Upper lobe of right lung (tissue), 1 donor: ENCODE measurements around the gene TANC1. TPM values are rescaled to one million over a fixed set of nuclear protein-coding genes. Genes with fewer than 3 reads are reported as not detected.

Experiments used
- ATAC-seq: fragments of 200-7000 bp; cut with Tn5 transposase; one replicate; pipeline ENCODE4 v1.9.1; 2020; ENCODE audit warnings: mild to moderate bottlenecking, moderate library complexity
- DNase-seq: peaks from one replicate; pipeline ENCODE4 v3.0.0-alpha.2; 2020
- H3K27ac ChIP-seq: fragments of 200-600 bp; one replicate; pipeline ENCODE4 v1.8.0; 2022
- H3K27me3 ChIP-seq: fragments of 200-600 bp; one replicate; pipeline ENCODE4 v1.8.0; 2022; ENCODE audit warnings: mild to moderate bottlenecking
- H3K36me3 ChIP-seq: fragments of 200-600 bp; one replicate; pipeline ENCODE4 v1.8.0; 2022
- H3K4me1 ChIP-seq: fragments of 200-600 bp; one replicate; pipeline ENCODE4 v1.8.0; 2022
- H3K4me3 ChIP-seq: fragments of 200-600 bp; one replicate; pipeline ENCODE4 v1.8.0; 2022; ENCODE audit warnings: mild to moderate bottlenecking
- H3K9me3 ChIP-seq: fragments of 200-600 bp; one replicate; pipeline ENCODE4 v1.8.0; 2022
- intact Hi-C: fragments of 100-400 bp; cut with DNase I; formaldehyde crosslinking; loops from one replicate; pipeline ENCODE4 v1.11.0; 2022
- total RNA-seq: library from RNA; stranded (reverse); fragmentation: NEBNext Ultra II Directional; extraction: Animal tissue kit (Norgen Biotek cat#: 25700); gene quantifications from one replicate; pipeline ENCODE4 v1.2.1, GENCODE V29; 2021
- TF ChIP-seq, protein P1 (sequence below): fragments of 200-600 bp; IDR thresholded peaks from one replicate; pipeline ENCODE4 v1.8.0; 2022; ENCODE audit warnings: antibody characterized with exemption
- donor health status: DM: no; HTN: yes; CAD: no; lungs with severe emphysema.

The TANC1 gene
- total RNA-seq, 1 donor from 2014 or later = 60.4 TPM

DNA sequence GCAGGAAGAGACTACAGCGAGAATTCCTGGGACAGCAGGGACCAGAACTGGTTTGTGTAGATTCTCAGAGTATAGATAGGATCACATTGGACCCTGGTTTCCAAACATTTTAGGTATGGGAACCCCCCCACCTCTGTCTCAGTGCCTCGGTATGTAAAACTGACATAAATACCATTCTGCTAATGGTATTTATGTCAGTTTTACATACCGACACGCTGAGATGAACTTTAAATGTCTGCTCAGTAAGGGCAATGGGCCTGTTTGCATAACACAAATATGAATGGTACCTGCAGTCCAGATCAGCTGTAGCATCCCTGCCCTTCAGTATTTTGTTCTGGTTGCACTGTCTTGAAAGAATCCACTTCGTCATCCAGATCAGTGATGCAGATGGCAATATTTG lies 244.9 kb downstream of the TANC1 start:
- no peaks in the 10 kb centered on the region for H3K27me3 ChIP-seq
- TF ChIP-seq, protein P1, sequence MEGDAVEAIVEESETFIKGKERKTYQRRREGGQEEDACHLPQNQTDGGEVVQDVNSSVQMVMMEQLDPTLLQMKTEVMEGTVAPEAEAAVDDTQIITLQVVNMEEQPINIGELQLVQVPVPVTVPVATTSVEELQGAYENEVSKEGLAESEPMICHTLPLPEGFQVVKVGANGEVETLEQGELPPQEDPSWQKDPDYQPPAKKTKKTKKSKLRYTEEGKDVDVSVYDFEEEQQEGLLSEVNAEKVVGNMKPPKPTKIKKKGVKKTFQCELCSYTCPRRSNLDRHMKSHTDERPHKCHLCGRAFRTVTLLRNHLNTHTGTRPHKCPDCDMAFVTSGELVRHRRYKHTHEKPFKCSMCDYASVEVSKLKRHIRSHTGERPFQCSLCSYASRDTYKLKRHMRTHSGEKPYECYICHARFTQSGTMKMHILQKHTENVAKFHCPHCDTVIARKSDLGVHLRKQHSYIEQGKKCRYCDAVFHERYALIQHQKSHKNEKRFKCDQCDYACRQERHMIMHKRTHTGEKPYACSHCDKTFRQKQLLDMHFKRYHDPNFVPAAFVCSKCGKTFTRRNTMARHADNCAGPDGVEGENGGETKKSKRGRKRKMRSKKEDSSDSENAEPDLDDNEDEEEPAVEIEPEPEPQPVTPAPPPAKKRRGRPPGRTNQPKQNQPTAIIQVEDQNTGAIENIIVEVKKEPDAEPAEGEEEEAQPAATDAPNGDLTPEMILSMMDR = no peak
- DNase-seq (no peak), ATAC-seq (no peak)
- H3K4me3 ChIP-seq = no peak overlapping the region
- intact Hi-C loops = no loop called here
- peaks cover 42% of the 10 kb centered on the region for H3K36me3 ChIP-seq
- H3K27ac ChIP-seq = no peak overlapping the region
- peaks cover 8% of the 10 kb centered on the region for H3K4me1 ChIP-seq
- no peaks in the 10 kb centered on the region for H3K9me3 ChIP-seq

DNA sequence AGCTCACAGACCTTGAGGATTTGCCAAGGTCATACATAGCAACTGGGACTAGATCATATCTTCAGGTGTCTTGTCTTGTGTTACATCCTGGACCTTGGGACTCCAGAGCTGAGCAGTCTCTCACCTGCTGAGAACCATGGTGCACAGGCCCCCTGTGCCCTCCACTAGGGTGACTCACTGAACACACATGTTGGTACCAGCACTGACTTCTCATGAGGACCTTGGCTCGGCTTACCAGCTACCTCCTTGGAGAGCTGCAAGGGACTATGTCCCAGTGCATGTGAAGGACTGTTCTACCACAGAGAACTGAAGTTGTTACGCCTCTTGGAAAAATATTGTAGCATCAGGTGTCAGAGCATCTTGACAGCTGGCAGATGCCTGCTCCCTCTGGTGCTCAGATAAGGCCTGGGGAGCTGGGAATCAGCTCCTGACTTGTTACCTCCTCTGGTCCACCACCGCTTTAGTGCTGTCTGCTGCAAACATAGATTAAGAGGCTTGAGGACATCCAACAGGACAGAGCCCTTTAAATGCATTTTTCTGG lies 246.0 kb downstream of the TANC1 start:
- H3K36me3 ChIP-seq = peaks cover 44% of the 10 kb centered on the region
- TF ChIP-seq, protein P1 = no peak
- H3K27me3 ChIP-seq = no peaks in the 10 kb centered on the region
- H3K9me3 ChIP-seq = no peaks in the 10 kb centered on the region
- DNase-seq = no peak
- no peak overlapping the region for H3K27ac ChIP-seq
- ATAC-seq = no peak
- intact Hi-C loops = no loop called here
- H3K4me3 ChIP-seq = no peak overlapping the region
- peaks cover 8% of the 10 kb centered on the region for H3K4me1 ChIP-seq

DNA sequence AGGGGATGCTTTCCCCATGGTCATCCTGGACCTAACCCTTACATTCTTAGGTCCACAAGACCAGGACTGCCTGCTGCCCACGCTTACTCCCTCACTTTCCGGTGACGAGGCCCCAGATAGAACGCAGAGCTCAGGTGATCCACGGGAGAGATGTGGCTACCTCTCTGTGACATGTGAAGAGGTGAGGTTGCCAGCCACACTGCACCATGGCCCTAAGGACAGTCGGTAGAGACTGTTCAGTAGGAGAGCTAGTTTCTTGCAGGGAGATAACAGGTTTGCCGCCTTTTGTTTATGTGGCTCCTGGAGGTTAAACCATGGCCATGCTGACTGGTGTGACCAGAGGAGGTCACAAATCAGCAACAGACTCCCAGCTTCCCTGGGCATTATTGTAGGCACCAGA lies 246.7 kb downstream of the TANC1 start:
- ATAC-seq (no peak), DNase-seq (no peak)
- no peak overlapping the region for H3K4me3 ChIP-seq
- peaks cover 7% of the 10 kb centered on the region for H3K4me1 ChIP-seq
- H3K27me3 ChIP-seq = no peaks in the 10 kb centered on the region
- H3K9me3 ChIP-seq = no peaks in the 10 kb centered on the region
- H3K36me3 ChIP-seq = peaks cover 49% of the 10 kb centered on the region
- TF ChIP-seq, protein P1 = no peak
- intact Hi-C loops = no loop called here
- H3K27ac ChIP-seq = no peak overlapping the region

DNA sequence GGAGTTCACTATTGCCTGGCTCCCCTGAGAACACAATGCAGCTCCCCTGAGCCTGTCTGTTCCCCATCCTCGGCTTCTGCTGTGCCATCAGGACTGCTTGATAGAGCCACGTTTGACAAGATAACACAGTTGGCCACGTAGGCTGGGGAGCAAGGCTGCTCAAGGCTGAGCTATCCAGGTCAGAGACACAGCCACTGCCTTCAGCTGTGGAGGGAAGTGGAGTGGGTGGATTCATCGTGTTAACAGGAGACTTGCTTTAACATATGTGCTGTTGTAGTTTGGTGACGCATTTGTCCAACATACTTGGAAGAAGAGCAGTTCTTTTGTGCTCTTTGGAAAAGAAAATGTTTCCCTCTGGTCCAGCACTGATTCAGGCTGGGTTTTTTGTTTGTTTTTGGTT lies 249.2 kb downstream of the TANC1 start:
- no peak for DNase-seq
- no peaks in the 10 kb centered on the region for H3K27me3 ChIP-seq
- TF ChIP-seq, protein P1 = no peak
- H3K4me3 ChIP-seq = no peak overlapping the region
- peaks cover 67% of the 10 kb centered on the region for H3K36me3 ChIP-seq
- no peak overlapping the region for H3K27ac ChIP-seq
- no peaks in the 10 kb centered on the region for H3K4me1 ChIP-seq
- intact Hi-C loops = no loop called here
- ATAC-seq = no peak
- no peaks in the 10 kb centered on the region for H3K9me3 ChIP-seq

DNA sequence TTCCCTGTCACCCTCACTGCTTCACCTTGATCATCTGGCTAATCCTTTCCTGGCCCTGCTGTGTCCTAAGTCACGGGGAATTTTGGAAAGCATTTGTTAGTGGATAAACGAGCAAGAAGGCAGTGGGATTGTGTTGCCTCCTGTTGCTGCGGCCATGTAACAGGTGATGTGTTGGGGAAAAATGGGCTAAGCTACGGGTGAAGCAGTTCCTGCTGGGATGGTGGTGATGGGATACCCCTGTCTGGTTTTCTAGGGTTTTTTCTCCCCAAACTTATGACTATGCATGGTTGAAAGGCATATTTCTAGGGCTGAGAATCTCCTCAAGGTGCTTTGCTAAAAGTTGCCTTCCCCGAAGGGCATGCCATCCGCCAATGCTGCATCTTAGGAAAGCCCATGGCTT lies 249.9 kb downstream of the TANC1 start:
- no peak for DNase-seq
- no peaks in the 10 kb centered on the region for H3K27me3 ChIP-seq
- H3K27ac ChIP-seq = no peak overlapping the region
- TF ChIP-seq, protein P1 = no peak
- H3K9me3 ChIP-seq = no peaks in the 10 kb centered on the region
- no peak for ATAC-seq
- intact Hi-C loops = no loop called here
- H3K4me1 ChIP-seq = no peaks in the 10 kb centered on the region
- no peak overlapping the region for H3K4me3 ChIP-seq
- H3K36me3 ChIP-seq = peaks cover 67% of the 10 kb centered on the region

- intact Hi-C loops = no loop called here
- no peak overlapping the region for H3K27ac ChIP-seq
- no peak for ATAC-seq
- TF ChIP-seq, protein P1 = no peak
- DNase-seq = no peak
- no peaks in the 10 kb centered on the region for H3K27me3 ChIP-seq
- no peak overlapping the region for H3K4me3 ChIP-seq
- H3K36me3 ChIP-seq = peaks cover 73% of the 10 kb centered on the region
- peaks cover 3% of the 10 kb centered on the region for H3K4me1 ChIP-seq
- no peaks in the 10 kb centered on the region for H3K9me3 ChIP-seq
These were observed 251.1 kb downstream of the TANC1 start for GRCh38 chr2:159219394-159219998.
